Prostate gland (tissue), 2 donors: ENCODE results near the gene DBX1. TPM values are rescaled to one million over a fixed set of nuclear protein-coding genes. Genes with fewer than 3 reads are reported as not detected.
A peak's percentile ranks its signal among the peaks of the same experiment; 100 is the strongest.

ENCODE experiments used
- DNase-seq: peaks from one replicate; pipeline ENCODE4 v3.0.0-alpha.2; 2019; ENCODE audit warnings: low spot score
- H3K27ac ChIP-seq, 2 donors: fragments of 200-600 bp; sonication (generic); 2 replicates each; pipeline ENCODE4 v1.5.1; 2017 to 2019
- H3K27me3 ChIP-seq: fragments of 200-600 bp; sonication (generic); replicated peaks from 2 replicates; pipeline ENCODE4 v1.5.1; 2019; ENCODE audit not compliant: insufficient read depth
- H3K36me3 ChIP-seq, 2 donors: fragments of 200-600 bp; sonication (generic); 1 replicate in 1 of 2; 2 replicates in 1 of 2; pipeline versions ENCODE4 v1.5.1 to v1.8.1; 2017 to 2019
- H3K4me1 ChIP-seq: fragments of 200-600 bp; sonication (generic); replicated peaks from 2 replicates; pipeline ENCODE4 v1.5.1; 2019
- H3K4me3 ChIP-seq, 2 donors: fragments of 200-600 bp; sonication (generic); 2 replicates each; pipeline ENCODE4 v1.5.1; 2017 to 2019
- H3K9me3 ChIP-seq: fragments of 200-600 bp; sonication (generic); 2 replicates; pipeline ENCODE4 v1.5.1; 2017
- CTCF ChIP-seq, 4 experiments: fragments of 200-600 bp in 2 of 4; fragments of 450-650 bp in 2 of 4; sonication (generic) in 2 of 4; IDR thresholded peaks; 1 replicate in 3 of 4; 2 replicates in 1 of 4; pipeline ENCODE4 v1.5.1; 2016 to 2019; ENCODE audit warnings: antibody characterized with exemption in 4 of 4, mild to moderate bottlenecking in 2 of 4, moderate library complexity in 2 of 4
- POLR2A ChIP-seq: fragments of 450-650 bp; IDR thresholded peaks from one replicate; pipeline ENCODE4 v1.6.1; 2016; ENCODE audit warnings: antibody characterized with exemption, mild to moderate bottlenecking
- POLR2AphosphoS5 ChIP-seq: sonication (generic); formaldehyde crosslinking; IDR thresholded peaks from one replicate; pipeline ENCODE4 v1.6.1; 2017; ENCODE audit warnings: antibody characterized with exemption
- WGBS: methylation state at CpG from one replicate; pipeline ENCODE4 v1.1.5; 2018; 5-methylcytosine and 5-hydroxymethylcytosine counted together
- intact Hi-C: fragments of 100-400 bp; cut with DNase I; formaldehyde crosslinking; loops from one replicate; pipeline ENCODE4 v1.14.2; 2022
- total RNA-seq, 2 donors: library from RNA; depleted of rRNA; stranded (reverse); fragments of >200 nt; gene quantifications; one replicate each; pipeline ENCODE4 v1.1.0, GENCODE V29; 2016

The DBX1 gene
- total RNA-seq, 2 donors from 2014 or later = not detected

GRCh38 chr11:20110908-20111669 is 49.2 kb downstream of the DBX1 start:
- intact Hi-C loops = loop anchor here (5.0 kb wide), 2 partner anchors 159 to 549 kb away; no protein-coding TSS in a partner anchor
- Histone ChIP-seq H3K4me1 (peaks cover 3% of the 10 kb centered on the region), H3K9me3 (no peaks in the 10 kb centered on the region), H3K27me3 (no peaks in the 10 kb centered on the region), H3K4me3 (no peak overlapping the region), H3K27ac (no peak overlapping the region), H3K36me3 (no peaks in the 10 kb centered on the region)
- 17% methylated on average over 8 of the region's 8 CpGs for WGBS
- TF ChIP-seq POLR2AphosphoS5 (peak; percentile 84), POLR2A (no peak), CTCF (IDR thresholded peaks at IDR 0.05) (peak; percentile 38 to 80 (median 70))
- peak; percentile 35 for DNase-seq

GRCh38 chr11:20109731-20110445 is 50.4 kb downstream of the DBX1 start:
- intact Hi-C loops = loop anchor here (5.0 kb wide), 2 partner anchors 158 to 548 kb away; no protein-coding TSS in a partner anchor
- TF ChIP-seq POLR2A (no peak), CTCF (IDR thresholded peaks at IDR 0.05) (no peak), POLR2AphosphoS5 (no peak)
- Histone ChIP-seq H3K27me3 (no peaks in the 10 kb centered on the region), H3K27ac (no peak overlapping the region), H3K4me3 (no peak overlapping the region), H3K36me3 (no peaks in the 10 kb centered on the region), H3K4me1 (peaks cover 3% of the 10 kb centered on the region), H3K9me3 (no peaks in the 10 kb centered on the region)
- WGBS = 96% methylated on average over 9 of the region's 9 CpGs
- no peak for DNase-seq

Other genes with a start within 250 kb of the DBX1 start
- 10 to 100 TPM; 35.1 to 48.0 TPM for gene HTATIP2, start 203.2 kb upstream of the DBX1 start, total RNA-seq
- 10 to 100 TPM; 13.8 to 18.7 TPM for gene PRMT3, start 227.2 kb upstream of the DBX1 start, total RNA-seq